Heart left ventricle (tissue), 13 donors: Measurements from ENCODE around the gene RAB11FIP5.

ENCODE experiments used
- POLR2A ChIP-seq, 2 donors: fragments of 450-650 bp; IDR thresholded peaks; one replicate each; pipeline ENCODE4 v1.6.1; 2017; ENCODE audit warnings: antibody characterized with exemption in 2 of 2, mild to moderate bottlenecking in 2 of 2, moderate library complexity in 2 of 2
- TF ChIP-seq, protein P1 (sequence below), 12 donors: fragments of 200-600 bp; sonication (generic) in 4 of 12; IDR thresholded peaks; one replicate each; pipeline versions ENCODE4 v1.5.0 to v1.8.0; 2018 to 2022; ENCODE audit warnings: antibody characterized with exemption in 12 of 12, mild to moderate bottlenecking in 5 of 12
- donor health status: ischemic (EF 13 %, LVEDD 7.1; RV severe dilation, severe dysfunction).
- donor health status: DM: no; HTN: yes; CAD: no.
- donor health status: DM: no; HTN: no; CAD: no.
- donor health status: ischemic (EF 25% LVEDD 6.9; RV normal size, moderate dysfunction).
- donor health status: ischemic (EF 25% LVEDD 5.7; RV mildly dilated, moderate dysfunction).
- donor health status: ischemic (EF 35%, LVEDD 5.7; RV mildly dilated, moderate dysfunction).
- donor health status: nonischemic (EF 11% LVEDD 7.7; RV severe dilation, severe dysfunction).
- donor health status: DM: yes; HTN: yes; CAD: no.
- donor health status: PGD.
- donor health status: ischemic (EF 29% LVEDD 5.4; RV normal size, mild dysfunction).
- donor health status: nonischemic (EF 23%, LVEDD 6.1; RV moderate dilation, normal function).

DNA sequence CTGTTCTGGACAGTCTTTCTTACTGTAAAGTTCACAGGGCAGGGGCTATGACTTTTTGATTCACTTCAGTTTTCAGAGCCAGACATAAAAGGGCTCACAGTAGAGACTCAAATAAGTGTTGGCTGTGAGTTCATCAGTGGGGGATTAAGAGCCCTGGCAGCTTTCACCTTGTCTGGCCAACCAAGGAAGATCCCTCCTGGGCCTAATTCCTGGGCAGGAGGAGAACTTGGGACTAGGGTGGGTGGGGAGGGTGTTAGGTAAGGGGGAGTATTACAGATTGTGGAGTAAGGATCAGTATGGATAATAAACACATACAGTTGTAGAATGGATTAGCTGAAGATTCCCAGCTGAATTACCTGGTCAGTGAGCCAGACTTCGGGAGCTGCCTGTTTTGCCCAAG is 40.3 kb downstream of the RAB11FIP5 start:
- TF ChIP-seq, protein P1, sequence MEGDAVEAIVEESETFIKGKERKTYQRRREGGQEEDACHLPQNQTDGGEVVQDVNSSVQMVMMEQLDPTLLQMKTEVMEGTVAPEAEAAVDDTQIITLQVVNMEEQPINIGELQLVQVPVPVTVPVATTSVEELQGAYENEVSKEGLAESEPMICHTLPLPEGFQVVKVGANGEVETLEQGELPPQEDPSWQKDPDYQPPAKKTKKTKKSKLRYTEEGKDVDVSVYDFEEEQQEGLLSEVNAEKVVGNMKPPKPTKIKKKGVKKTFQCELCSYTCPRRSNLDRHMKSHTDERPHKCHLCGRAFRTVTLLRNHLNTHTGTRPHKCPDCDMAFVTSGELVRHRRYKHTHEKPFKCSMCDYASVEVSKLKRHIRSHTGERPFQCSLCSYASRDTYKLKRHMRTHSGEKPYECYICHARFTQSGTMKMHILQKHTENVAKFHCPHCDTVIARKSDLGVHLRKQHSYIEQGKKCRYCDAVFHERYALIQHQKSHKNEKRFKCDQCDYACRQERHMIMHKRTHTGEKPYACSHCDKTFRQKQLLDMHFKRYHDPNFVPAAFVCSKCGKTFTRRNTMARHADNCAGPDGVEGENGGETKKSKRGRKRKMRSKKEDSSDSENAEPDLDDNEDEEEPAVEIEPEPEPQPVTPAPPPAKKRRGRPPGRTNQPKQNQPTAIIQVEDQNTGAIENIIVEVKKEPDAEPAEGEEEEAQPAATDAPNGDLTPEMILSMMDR (IDR thresholded peaks at IDR 0.05): no peak
- no peak for TF ChIP-seq POLR2A (IDR thresholded peaks at IDR 0.05)
